Esophagus (tissue), 2 donors: ENCODE measurements around the gene ONECUT3. TPM values are rescaled to one million over a fixed set of nuclear protein-coding genes. Genes with fewer than 3 reads are reported as not detected.

ENCODE experiments used
- H3K27ac ChIP-seq, 2 donors: one replicate each; pipeline ENCODE4 v1.5.1; 2013; ENCODE audit warnings: low read depth in 2 of 2, mild to moderate bottlenecking in 2 of 2, inconsistent platforms in 1 of 2, low read length in 1 of 2, moderate library complexity in 1 of 2
- H3K27me3 ChIP-seq, 2 donors: one replicate each; pipeline ENCODE4 v1.6.1; 2013; ENCODE audit warnings: low read length in 2 of 2, control low read depth in 1 of 2, mild to moderate bottlenecking in 1 of 2; ENCODE audit not compliant: insufficient read depth in 2 of 2, control insufficient read depth in 1 of 2
- H3K36me3 ChIP-seq, 2 donors: one replicate each; pipeline ENCODE4 v1.6.1; 2013; ENCODE audit warnings: low read length in 1 of 2; ENCODE audit not compliant: control insufficient read depth in 2 of 2, insufficient read depth in 2 of 2
- H3K4me1 ChIP-seq, 2 donors: one replicate each; pipeline ENCODE4 v1.6.1; 2013; ENCODE audit warnings: low read length in 1 of 2; ENCODE audit not compliant: control insufficient read depth in 2 of 2, insufficient read depth in 2 of 2
- H3K4me3 ChIP-seq, 2 donors: one replicate each; pipeline ENCODE4 v1.5.1; 2013; ENCODE audit warnings: low read length in 2 of 2, mild to moderate bottlenecking in 2 of 2, low read depth in 1 of 2, moderate library complexity in 1 of 2
- H3K9me3 ChIP-seq, 2 donors: one replicate each; pipeline ENCODE4 v1.6.1; 2013; ENCODE audit warnings: mild to moderate bottlenecking in 2 of 2, low read depth in 1 of 2, low read length in 1 of 2, moderate library complexity in 1 of 2; ENCODE audit not compliant: control insufficient read depth in 2 of 2, insufficient read depth in 1 of 2
- WGBS, 2 donors: extraction: QIAGEN DNeasy Blood & Tissue Kit; methylation state at CpG; one replicate each; pipeline ENCODE4 v1.1.7; 2013; 5-methylcytosine and 5-hydroxymethylcytosine counted together
- polyA plus RNA-seq, 2 donors: library from polyadenylated mRNA; stranded (reverse); fragments of 200-250 nt; gene quantifications; one replicate each; pipeline ENCODE4 v1.2.3, GENCODE V29; 2013
- donor health status: healthy with polysubstance abuse.
- donor health status: Bipolar disorder and iron deficiency.

ONECUT3 gene
- polyA plus RNA-seq, 2 donors, result under 0.01 TPM; not detected in 1

- WGBS, 2 donors, result 81 to 83% methylated on average over 36 of the region's 36 CpGs
- Histone ChIP-seq H3K4me3 (no peak overlapping the region), H3K9me3 (no peaks in the 10 kb centered on the region), H3K4me1 (peaks cover 0 to 10% of the 10 kb centered on the region in 2 donors), H3K27ac (no peak overlapping the region), H3K36me3 (no peaks in the 10 kb centered on the region), H3K27me3 (no peaks in the 10 kb centered on the region)
These were observed 46.5 kb downstream of the ONECUT3 start for GRCh38 chr19:1799695-1800342.

- H3K9me3 ChIP-seq, result no peaks in the 10 kb centered on the region
- H3K4me1 ChIP-seq, result peaks cover 3 to 7% of the 10 kb centered on the region in 2 donors
- H3K4me3 ChIP-seq, result no peak overlapping the region
- H3K27ac ChIP-seq, result no peak overlapping the region
- peaks cover 0 to 2% of the 10 kb centered on the region in 2 donors for H3K36me3 ChIP-seq
- 90 to 92% methylated on average over 6 of the region's 6 CpGs for WGBS, 2 donors
- H3K27me3 ChIP-seq, result no peaks in the 10 kb centered on the region
These were observed 51.6 kb downstream of the ONECUT3 start for GRCh38 chr19:1804858-1805257.

GRCh38 chr19:1805401-1806183 lies 52.3 kb downstream of the ONECUT3 start:
- WGBS, 2 donors, result 89 to 91% methylated on average over 24 of the region's 24 CpGs

GRCh38 chr19:1806184-1807029 lies 53.1 kb downstream of the ONECUT3 start:
- Histone ChIP-seq H3K36me3 (peaks cover 0 to 2% of the 10 kb centered on the region in 2 donors), H3K27ac (no peak overlapping the region), H3K4me3 (no peak overlapping the region), H3K27me3 (no peaks in the 10 kb centered on the region), H3K4me1 (peaks cover 3 to 11% of the 10 kb centered on the region in 2 donors), H3K9me3 (no peaks in the 10 kb centered on the region)
- WGBS, 2 donors, result 80 to 88% methylated on average over 45 of the region's 45 CpGs

More at GRCh38 chr19:1805401-1806183, 52.3 kb downstream of the ONECUT3 start:
- Histone ChIP-seq H3K36me3 (peaks cover 0 to 2% of the 10 kb centered on the region in 2 donors), H3K9me3 (no peaks in the 10 kb centered on the region), H3K27me3 (no peaks in the 10 kb centered on the region), H3K4me1 (peaks cover 3 to 7% of the 10 kb centered on the region in 2 donors), H3K4me3 (no peak overlapping the region), H3K27ac (no peak overlapping the region)

- H3K4me3 ChIP-seq, result no peak overlapping the region
These were observed 53.9 kb downstream of the ONECUT3 start for GRCh38 chr19:1807030-1807694.

GRCh38 chr19:1807695-1808394 lies 54.5 kb downstream of the ONECUT3 start:
- Histone ChIP-seq H3K9me3 (no peaks in the 10 kb centered on the region), H3K4me3 (no peak overlapping the region), H3K27me3 (no peaks in the 10 kb centered on the region), H3K36me3 (peaks cover 0 to 2% of the 10 kb centered on the region in 2 donors), H3K27ac (peak overlapping the region in 1 of 2 donors; percentile 43), H3K4me1 (peaks cover 3 to 12% of the 10 kb centered on the region in 2 donors)
- 52 to 53% methylated on average over 30 of the region's 30 CpGs for WGBS, 2 donors

More at GRCh38 chr19:1807030-1807694, 53.9 kb downstream of the ONECUT3 start:
- Histone ChIP-seq H3K27ac (no peak overlapping the region), H3K27me3 (no peaks in the 10 kb centered on the region), H3K4me1 (peaks cover 3 to 11% of the 10 kb centered on the region in 2 donors), H3K9me3 (no peaks in the 10 kb centered on the region), H3K36me3 (peaks cover 0 to 2% of the 10 kb centered on the region in 2 donors)
- WGBS, 2 donors, result 63 to 76% methylated on average over 20 to 28 of the region's 28 CpGs

- Histone ChIP-seq H3K36me3 (peaks cover 0 to 2% of the 10 kb centered on the region in 2 donors), H3K4me1 (peaks cover 6 to 16% of the 10 kb centered on the region in 2 donors), H3K27me3 (no peaks in the 10 kb centered on the region), H3K4me3 (no peak overlapping the region), H3K27ac (peak overlapping the region in 1 of 2 donors; percentile 31), H3K9me3 (no peaks in the 10 kb centered on the region)
- 65 to 77% methylated on average over 2 of the region's 2 CpGs for WGBS, 2 donors
These were observed 55.1 kb downstream of the ONECUT3 start for GRCh38 chr19:1808395-1808731.

- H3K9me3 ChIP-seq, result no peaks in the 10 kb centered on the region
- WGBS, 2 donors, result 51 to 66% methylated on average over 18 of the region's 18 CpGs
- H3K4me1 ChIP-seq, result peaks cover 6 to 16% of the 10 kb centered on the region in 2 donors
- H3K27me3 ChIP-seq, result no peaks in the 10 kb centered on the region
- peaks cover 0 to 4% of the 10 kb centered on the region in 2 donors for H3K36me3 ChIP-seq
- H3K27ac ChIP-seq, result no peak overlapping the region
- H3K4me3 ChIP-seq, result no peak overlapping the region
These were observed 56.4 kb downstream of the ONECUT3 start for GRCh38 chr19:1809678-1810077.
